ENCODE data around the gene CADM1.

DNA sequence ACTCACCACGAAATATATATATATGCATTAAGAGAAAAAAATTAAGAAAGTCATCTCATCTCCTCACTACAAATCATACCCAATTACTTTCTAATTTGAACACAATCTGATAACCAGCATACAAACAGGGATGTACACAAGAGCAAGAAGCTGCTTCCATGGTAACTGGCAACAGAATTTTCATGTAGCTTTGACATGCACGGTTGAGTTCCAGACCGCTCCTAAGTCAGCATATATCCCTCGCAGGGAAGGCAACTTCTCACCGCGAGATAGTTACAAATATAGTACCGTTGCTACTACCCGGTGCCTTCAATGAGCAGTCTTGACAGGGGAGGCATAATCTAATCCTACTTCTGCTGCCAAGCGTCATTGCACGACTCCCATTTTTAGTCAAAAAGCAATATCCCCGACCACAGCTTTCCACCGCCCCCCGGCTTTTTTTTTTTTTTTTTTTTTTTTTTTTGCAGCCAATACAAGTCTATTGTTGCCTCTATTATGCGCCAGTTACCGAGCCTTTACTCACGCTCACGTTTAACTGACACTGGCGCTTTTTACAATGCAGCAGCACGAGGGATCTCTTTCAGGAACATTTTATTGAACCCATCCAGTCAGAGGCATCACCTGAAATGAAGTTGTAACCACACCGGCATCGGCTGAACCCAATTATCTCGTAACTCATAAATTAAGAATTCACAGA, 2.2 kb downstream of the CADM1 start:
- TF ChIP-seq, protein P1, sequence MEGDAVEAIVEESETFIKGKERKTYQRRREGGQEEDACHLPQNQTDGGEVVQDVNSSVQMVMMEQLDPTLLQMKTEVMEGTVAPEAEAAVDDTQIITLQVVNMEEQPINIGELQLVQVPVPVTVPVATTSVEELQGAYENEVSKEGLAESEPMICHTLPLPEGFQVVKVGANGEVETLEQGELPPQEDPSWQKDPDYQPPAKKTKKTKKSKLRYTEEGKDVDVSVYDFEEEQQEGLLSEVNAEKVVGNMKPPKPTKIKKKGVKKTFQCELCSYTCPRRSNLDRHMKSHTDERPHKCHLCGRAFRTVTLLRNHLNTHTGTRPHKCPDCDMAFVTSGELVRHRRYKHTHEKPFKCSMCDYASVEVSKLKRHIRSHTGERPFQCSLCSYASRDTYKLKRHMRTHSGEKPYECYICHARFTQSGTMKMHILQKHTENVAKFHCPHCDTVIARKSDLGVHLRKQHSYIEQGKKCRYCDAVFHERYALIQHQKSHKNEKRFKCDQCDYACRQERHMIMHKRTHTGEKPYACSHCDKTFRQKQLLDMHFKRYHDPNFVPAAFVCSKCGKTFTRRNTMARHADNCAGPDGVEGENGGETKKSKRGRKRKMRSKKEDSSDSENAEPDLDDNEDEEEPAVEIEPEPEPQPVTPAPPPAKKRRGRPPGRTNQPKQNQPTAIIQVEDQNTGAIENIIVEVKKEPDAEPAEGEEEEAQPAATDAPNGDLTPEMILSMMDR (IDR thresholded peaks at IDR 0.05; ENCODE audit: low read depth, low read length, poor library complexity, severe bottlenecking) = no peak
- TF ChIP-seq EZH2phosphoT487 (IDR thresholded peaks at IDR 0.05; ENCODE audit: borderline replicate concordance, low read length) = no peak
